HG02884 (cell line): ENCODE data around the gene ZNF366.

ENCODE experiments used
- ATAC-seq: cut with Tn5 transposase; IDR thresholded peaks from one replicate; pipeline ENCODE4 v1.9.1; 2021; ENCODE audit warnings: mild to moderate bottlenecking, moderate library complexity; ENCODE audit not compliant: unreplicated experiment

Gene ZNF366

GRCh38 chr5:72441862-72442540 is 65.2 kb downstream of the ZNF366 start:
- ATAC-seq = no peak

- no peak for ATAC-seq
Measured at GRCh38 chr5:72441094-72441723, 66.0 kb downstream of the ZNF366 start.

GRCh38 chr5:72440207-72440638 is 67.0 kb downstream of the ZNF366 start:
- no peak for ATAC-seq

- no peak for ATAC-seq
Measured at GRCh38 chr5:72439192-72439591, 68.0 kb downstream of the ZNF366 start.

GRCh38 chr5:72438141-72438540 is 69.1 kb downstream of the ZNF366 start:
- ATAC-seq = no peak

- ATAC-seq = no peak
Measured at GRCh38 chr5:72436796-72437471, 70.3 kb downstream of the ZNF366 start.

GRCh38 chr5:72434781-72435437 is 72.3 kb downstream of the ZNF366 start:
- no peak for ATAC-seq

- ATAC-seq = no peak
Measured at GRCh38 chr5:72434056-72434780, 73.0 kb downstream of the ZNF366 start.

GRCh38 chr5:72433522-72433921 is 73.7 kb downstream of the ZNF366 start:
- ATAC-seq = no peak

- ATAC-seq = no peak
Measured at GRCh38 chr5:72428669-72429068, 78.5 kb downstream of the ZNF366 start.

- ATAC-seq = no peak
Measured at GRCh38 chr5:72427488-72428437, 79.4 kb downstream of the ZNF366 start.

- ATAC-seq = no peak
Measured at GRCh38 chr5:72427016-72427415, 80.2 kb downstream of the ZNF366 start.

- ATAC-seq = no peak
Measured at GRCh38 chr5:72426019-72426418, 81.2 kb downstream of the ZNF366 start.

GRCh38 chr5:72418271-72418670 is 88.9 kb downstream of the ZNF366 start:
- no peak for ATAC-seq

GRCh38 chr5:72417333-72418062 is 89.7 kb downstream of the ZNF366 start:
- ATAC-seq = no peak

- no peak for ATAC-seq
Measured at GRCh38 chr5:72415616-72416325, 91.4 kb downstream of the ZNF366 start.

- ATAC-seq = no peak
Measured at GRCh38 chr5:72412283-72413055, 94.7 kb downstream of the ZNF366 start.
